ENCODE measurements around the gene EXOC3.

EXOC3 gene

DNA sequence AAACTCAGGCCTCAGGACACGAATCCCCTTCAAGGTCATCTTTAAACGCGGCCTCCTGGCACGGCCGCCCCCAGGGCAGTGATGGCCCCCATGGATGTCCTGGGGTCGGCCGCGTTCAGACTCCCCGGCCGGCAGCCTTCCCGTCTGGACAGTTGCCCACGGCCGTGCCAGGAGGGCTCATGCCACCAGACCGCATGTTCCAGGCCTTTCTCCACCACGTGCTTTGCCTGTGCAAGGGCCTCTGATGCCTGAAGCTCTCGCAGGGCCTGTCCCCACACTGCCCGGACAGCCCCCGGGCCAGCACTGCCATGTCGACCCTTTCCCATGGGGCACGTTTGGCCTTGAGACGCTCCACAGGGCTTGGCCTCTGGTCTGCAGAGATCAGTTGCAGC lies 46.7 kb downstream of the EXOC3 start:
- DNase-seq, result no peak

GRCh38 chr5:490116-491106 lies 47.4 kb downstream of the EXOC3 start:
- no peak for DNase-seq

DNA sequence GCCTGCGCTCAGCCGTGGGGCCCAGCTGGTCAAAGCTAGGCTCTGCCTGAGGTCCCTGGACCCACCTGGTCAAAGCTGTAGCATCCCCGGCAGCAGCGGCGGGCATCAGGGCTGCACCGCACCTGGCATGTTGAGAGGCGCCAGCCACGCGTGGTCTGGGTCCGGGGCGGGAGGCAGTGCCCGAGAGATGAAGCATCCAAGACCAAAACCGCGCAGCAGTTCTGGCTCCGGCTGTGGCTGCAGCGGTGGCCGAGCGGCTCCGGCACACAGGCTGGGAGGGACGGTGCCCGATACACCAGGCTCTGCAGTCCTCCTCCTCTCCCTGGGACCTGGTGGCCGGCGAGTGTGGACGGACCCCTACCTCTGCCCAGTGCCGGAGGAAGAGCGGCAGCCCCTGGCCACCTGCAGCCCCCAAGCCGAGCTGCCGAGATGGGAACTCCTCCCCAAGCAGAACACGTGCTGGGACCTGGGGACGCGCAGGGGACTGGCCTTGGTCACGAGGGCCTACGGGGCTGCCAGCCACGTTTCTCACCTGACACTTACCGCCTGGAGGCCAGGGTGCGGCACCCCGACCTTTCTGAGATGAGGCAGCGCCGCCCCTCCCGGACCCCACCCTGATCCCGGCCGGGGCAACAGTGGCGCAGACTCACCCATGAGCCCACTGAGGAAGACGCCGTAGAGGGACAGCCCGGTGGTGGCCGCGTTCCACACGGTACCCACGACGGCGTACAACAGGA lies 48.3 kb downstream of the EXOC3 start:
- DNase-seq, result no peak

GRCh38 chr5:491856-492155 lies 48.8 kb downstream of the EXOC3 start:
- DNase-seq, result no peak

- DNase-seq, result no peak
These were observed 49.4 kb downstream of the EXOC3 start for GRCh38 chr5:492314-492893.

GRCh38 chr5:493119-493701 lies 50.2 kb downstream of the EXOC3 start:
- no peak for DNase-seq

DNA sequence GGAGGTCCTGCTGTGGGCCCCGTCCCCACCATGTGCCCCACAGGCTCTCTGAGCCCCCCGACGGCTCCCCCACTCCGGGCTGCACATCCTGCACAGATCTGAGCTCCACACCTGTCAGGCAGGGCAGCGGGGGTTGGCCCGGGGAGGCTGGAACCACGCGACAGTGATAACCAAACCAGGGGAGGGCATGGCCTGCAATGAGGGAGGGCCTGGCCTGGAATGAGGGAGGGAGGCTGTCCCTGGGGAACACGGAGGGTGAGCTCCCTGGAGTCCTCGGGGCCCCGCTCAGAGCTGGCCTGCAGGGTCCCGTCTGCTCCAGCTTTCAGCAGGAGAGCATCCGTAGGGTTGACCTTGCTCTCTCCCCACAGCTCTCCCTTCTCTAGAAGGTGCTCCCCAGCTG lies 50.8 kb downstream of the EXOC3 start:
- no peak for DNase-seq

- DNase-seq, result no peak
These were observed 51.8 kb downstream of the EXOC3 start for GRCh38 chr5:494667-495255.

DNA sequence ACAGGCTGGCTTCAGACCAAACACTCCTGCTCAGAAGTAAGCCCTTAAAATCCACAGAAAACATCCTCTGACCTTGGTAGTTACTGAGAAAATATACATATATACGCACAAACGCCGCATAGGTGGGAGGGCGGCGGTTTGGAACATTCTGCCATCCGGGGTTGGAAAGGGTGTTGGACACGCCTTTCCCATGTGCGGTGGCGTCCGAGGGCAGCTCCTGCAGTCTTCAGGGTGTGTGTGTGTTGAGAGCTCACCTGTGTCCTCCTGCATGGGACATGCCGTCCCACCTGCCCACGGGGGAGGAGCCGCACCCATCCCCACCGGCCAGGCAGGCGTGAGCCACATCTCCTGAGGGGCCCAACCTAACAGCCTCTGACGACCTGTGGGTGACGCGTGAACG lies 53.1 kb downstream of the EXOC3 start:
- DNase-seq, result no peak

GRCh38 chr5:497090-497700 lies 54.2 kb downstream of the EXOC3 start:
- no peak for DNase-seq

- no peak for DNase-seq
These were observed 55.0 kb downstream of the EXOC3 start for GRCh38 chr5:497871-498509.

DNA sequence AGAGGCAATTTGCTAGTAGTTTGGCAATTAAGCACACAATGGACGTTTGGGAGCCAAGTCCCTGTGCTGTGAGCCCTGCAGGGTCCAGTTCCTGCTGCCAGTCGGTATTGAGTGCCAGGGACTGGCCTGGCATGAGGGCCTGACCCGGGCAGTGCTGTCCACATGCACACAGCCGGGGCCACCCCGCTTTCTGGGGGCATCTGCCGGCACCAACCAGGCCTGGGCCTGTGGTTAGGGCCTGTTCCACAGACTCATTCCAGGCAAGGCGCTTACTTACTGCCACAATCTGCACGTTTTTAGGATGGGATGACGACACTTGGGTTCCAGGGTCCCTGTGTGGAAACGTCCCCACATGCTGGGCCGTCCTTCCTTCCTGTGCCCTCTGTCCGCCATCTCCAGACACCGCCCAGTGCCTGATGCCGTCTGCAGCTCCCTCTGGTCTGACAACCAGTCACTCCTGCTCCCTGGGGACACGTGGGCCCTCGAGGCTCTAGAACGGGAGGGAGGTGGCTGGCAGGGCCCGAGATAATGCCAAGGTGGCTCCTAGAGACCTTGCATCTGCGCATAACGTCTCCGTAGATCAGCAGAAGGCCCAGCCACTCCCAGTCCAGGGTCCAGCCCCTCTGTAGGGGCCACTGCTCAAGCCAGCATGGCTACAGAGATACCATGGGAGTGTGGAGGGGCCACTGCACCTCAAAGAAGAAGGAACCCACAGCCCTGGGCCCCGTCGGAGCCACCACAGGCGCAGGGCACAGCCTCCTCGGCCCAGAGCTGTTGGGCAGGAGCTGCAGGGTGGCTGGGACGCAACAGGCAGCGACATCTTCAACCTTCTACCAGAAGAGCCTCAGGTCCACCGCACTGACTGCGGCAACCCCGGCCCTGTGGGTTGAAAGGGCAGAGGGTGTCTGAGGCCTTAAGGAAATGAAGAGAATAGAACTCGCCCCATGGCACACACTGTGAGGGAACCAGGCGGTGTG lies 56.5 kb downstream of the EXOC3 start:
- DNase-seq, result no peak

DNA sequence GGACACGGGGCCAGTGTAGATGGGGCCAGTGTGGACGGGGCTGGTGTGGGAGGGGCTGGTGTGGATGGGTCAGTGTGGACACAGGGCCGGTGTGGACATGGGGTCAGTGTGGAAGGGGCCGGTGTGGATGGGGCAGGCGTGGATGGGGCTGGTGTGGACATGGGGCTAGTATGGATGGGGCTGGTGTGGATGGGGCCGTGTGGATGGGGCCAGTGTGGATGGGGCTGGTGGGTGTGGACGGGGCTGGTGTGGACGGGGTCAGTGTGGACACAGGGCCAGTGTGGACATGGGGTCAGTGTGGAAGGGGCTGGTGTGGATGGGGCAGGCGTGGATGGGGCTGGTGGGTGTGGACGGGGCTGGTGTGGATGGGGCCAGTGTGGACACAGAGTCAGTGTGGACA lies 57.5 kb downstream of the EXOC3 start:
- no peak for DNase-seq

- no peak for DNase-seq
These were observed 58.3 kb downstream of the EXOC3 start for GRCh38 chr5:501105-501830.

GRCh38 chr5:501831-502184 lies 58.8 kb downstream of the EXOC3 start:
- no peak for DNase-seq

DNA sequence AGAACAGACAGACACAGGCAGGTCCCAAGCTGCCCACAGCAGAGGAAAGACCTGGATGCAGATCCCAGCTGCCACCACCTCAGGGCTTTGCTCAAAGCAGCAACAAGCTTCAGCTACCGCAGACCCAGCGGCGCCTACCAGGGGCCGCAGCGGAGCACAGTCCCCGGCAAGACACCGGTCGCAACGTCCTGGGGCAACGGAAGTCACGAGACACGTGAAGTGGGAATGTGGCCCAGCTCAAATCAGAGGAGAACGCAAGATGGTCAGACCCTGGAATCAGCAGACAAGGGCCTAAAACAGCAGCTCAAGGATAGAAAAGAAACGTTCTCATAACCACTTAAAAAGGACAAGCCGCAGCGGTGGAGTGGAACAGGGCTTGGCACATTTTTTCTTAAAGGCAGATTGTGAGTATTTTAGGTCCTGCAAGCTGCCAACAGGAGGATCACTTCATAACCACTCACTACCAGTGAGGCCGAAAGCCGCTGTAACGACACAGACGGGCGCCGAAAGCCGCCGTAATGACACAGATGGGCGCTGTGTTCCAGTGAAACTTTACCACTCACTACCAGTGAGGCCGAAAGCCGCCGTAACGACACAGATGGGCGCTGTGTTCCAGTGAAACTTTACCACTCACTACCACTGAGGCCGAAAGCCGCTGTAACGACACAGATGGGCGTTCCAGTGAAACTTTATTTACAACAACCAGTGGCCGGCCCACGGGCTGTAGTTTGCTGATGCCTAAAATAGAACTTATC lies 59.5 kb downstream of the EXOC3 start:
- DNase-seq, result no peak

DNA sequence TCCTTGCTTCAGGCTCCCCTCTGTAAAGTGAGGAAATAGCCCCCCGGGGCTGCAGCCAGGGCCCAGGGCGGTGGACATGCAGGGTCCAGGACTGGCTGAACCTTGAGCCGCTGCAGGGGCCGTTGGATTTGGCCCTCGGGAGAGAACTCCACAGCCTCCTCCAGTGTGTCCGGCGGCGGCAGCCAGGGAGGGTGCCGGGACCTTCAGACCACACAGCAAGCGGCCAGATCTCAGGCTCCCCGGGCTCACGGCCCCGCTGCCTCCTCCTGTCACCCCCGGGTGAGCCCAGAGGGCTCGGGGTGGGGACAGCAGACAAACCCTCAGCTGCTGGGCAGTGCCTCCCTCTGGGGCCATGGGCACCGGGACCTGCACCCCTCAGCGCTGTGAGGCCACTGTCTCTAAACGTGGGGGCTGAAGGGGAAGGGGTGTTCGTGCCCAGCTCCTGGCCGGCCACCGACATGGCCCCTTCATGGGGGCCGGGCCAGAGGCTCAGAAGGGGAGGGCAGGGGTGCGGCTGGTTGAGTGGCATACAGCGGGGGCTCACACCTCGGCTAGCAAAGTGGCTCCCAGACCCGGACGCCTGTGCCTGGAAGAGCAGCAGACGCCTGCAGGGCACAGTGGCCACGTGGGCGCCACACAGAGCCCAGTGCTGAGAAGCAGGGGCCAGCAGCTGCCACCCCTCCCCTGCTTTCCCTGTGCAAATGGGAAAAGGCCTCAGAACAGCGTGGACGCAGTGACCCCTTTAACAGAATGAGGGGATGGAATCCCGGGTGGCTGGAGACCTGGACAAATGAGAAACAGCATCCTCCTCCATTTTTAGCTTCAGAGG lies 61.6 kb downstream of the EXOC3 start:
- no peak for DNase-seq

DNA sequence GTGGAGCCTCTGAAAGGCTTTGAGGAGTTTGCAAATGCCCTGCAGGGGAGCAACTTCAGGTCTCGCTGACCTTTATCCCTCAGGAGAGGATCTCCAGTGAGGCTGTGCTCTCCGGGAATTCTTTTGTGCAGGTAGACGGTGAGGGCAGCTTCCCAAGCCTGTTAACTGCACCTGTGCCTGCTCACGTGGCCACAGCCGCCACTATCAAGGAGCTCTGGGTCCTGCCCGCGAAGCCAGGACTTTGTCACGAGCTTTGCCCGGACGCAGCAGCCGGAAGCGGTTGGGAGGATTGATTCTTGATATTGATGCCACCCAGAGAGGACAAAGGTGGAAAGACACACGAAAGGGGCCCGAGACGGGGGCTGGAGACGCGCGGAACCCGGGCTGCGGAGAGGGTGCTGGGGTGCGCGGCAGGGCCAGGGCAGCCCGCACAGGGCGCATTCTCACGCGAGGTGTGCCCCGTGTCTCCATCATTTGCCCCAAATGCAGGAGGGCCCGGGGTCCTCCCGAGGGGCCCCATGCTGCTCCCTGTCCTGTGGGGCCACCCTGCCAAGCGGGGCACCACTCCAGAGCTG lies 63.1 kb downstream of the EXOC3 start:
- no peak for DNase-seq

All from activated T-cell treated with anti-CD3 and anti-CD28 coated beads, Interleukin-2, amount 50 U/mL, for 48 hours (primary cell).